ENCODE data around the gene GSK3B.
"Not testable (repeated sequence)": the region's sequence is repeated elsewhere in the genome, so short reads cannot be mapped to it uniquely, and the experiment has no call there.

The GSK3B gene

DNA sequence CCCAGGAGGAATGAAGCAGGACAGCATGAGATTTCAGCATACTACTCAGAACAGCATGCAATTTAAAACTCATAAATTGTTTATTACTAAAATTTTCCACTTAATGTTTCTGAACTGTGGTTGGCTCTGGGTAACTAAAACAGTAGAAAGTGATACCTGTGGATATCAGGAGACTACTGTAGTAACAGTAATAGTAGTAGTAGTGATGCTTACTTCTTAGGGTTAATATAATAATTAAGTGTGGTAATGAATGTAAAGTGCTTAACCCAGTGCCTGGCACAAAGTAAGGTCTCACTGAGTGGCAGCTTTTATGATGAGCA is 195.1 kb downstream of the GSK3B start:
- no peak overlapping the region for H3K4me3 ChIP-seq
- no peak overlapping the region for H3K27ac ChIP-seq

DNA sequence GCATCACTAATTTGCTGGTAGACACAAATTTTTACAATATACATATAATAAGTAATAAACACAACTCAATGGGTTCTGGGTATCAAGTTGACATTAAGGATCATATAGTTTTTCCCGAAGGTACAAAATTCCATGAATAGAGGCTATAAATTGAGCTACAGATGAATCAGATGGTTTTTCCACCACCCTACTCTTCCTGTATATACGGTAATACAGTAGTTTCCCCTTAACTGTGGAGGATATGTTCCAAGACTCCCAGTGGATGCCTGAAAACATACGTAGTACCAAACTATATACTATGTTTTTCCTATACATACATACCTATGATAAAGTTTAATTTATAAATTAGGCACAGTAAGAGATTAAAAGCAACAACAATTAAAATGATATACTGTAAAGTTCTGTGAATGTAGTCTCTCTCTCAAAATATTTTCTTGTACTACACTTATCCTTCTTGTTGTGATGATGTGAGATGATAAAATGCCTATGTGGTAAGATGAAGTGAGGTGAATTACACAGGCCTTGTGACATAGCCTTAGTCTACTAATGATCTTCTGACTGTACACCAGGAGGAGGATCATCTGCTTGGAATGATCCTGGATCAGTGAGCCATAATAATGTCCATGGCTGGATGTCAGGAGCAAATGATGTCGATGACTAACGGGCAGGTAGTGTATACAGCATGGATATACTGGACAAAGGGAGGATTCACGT is 195.6 kb downstream of the GSK3B start:
- H3K27ac ChIP-seq = no peak overlapping the region
- no peak overlapping the region for H3K4me3 ChIP-seq

DNA sequence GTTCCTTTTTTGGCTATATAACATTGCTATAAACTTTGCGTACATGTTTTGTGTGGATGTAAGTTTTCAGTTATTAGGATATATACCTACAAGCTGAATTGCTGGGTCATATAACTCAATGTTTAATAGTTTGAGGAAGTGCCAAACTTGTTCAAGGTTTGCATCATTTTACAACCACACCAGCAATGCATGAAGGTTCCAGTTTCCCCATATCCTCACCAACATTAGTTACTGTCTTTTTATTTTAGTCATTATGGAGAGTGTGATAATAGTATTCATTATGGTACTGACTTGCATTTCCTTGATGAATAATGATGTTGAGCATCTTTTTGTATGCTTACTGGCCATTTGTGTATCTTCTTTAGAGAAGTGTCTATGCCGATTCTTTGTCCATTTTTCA is 200.1 kb downstream of the GSK3B start:
- Histone ChIP-seq H3K4me3 (no peak overlapping the region), H3K27ac (no peak overlapping the region)

DNA sequence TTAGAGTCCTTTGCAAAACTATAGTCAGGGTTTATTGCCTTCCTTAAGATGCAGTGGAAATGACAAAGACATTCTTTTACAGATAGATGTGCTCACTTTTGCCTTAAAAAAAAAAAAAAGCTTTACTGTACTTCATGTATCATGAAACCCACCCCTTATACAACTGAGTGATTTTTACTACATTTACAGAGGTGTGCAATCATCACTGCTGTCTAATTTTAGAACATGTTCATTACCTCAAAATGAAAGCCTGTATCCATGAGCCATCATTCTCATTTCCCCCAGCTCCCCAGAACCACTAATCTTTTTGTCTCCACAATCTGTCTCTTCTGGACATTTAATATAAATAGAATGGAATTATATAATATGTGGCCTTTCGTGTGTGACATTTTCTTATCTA is 200.5 kb downstream of the GSK3B start:
- H3K27ac ChIP-seq = no peak overlapping the region
- H3K4me3 ChIP-seq = no peak overlapping the region

- Histone ChIP-seq H3K27ac (no peak overlapping the region), H3K4me3 (no peak overlapping the region)
These were observed 202.1 kb downstream of the GSK3B start for GRCh38 chr3:119891944-119892721.

DNA sequence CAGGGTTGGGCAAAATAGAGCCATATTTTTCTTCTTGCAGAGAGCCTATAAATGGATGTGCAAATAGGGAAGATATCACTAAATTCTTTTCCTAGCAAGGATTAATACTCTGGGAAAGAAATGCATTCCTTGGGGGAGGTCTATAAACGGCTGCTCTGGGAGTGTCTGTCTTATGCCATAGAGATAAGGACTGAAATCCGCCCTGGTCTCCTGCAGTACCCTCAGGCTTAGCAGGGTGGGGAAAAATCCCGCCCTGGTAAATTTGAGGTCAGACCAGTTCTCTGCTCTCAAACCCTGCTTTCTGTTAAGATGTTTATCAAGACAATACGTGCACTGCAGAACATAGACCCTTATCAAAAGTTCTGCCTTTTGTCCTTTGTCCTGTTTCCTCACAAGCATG is 205.6 kb downstream of the GSK3B start:
- not testable (repeated sequence) for H3K4me3 ChIP-seq, H3K27ac ChIP-seq

- H3K4me3 ChIP-seq = no peak overlapping the region
- no peak overlapping the region for H3K27ac ChIP-seq
These were observed 208.3 kb downstream of the GSK3B start for GRCh38 chr3:119885746-119886530.

GRCh38 chr3:119884161-119884557 is 210.1 kb downstream of the GSK3B start:
- Histone ChIP-seq H3K4me3 (no peak overlapping the region), H3K27ac (no peak overlapping the region)

GRCh38 chr3:119883461-119884160 is 210.6 kb downstream of the GSK3B start:
- Histone ChIP-seq H3K4me3 (no peak overlapping the region), H3K27ac (no peak overlapping the region)

- Histone ChIP-seq H3K27ac (no peak overlapping the region), H3K4me3 (no peak overlapping the region)
These were observed 213.3 kb downstream of the GSK3B start for GRCh38 chr3:119880966-119881365.

DNA sequence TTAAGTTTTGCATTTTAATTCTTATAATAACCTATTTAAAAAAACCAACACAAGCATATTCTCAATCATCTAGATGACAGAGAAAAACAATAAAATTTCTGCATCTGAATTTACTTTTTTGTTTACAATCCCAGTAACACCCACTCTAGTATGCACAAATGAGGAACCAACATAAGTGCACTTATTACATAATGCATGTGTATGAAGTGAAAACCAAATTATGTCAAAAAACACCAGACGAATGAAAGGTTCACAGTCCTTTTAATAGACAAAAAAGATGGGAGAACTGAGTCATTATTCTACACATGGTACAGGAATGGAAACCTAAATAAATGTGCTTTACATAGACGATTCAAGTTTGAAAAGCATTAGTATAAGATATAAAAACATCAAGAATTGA is 220.6 kb downstream of the GSK3B start:
- Histone ChIP-seq H3K27ac (no peak overlapping the region), H3K4me3 (no peak overlapping the region)

DNA sequence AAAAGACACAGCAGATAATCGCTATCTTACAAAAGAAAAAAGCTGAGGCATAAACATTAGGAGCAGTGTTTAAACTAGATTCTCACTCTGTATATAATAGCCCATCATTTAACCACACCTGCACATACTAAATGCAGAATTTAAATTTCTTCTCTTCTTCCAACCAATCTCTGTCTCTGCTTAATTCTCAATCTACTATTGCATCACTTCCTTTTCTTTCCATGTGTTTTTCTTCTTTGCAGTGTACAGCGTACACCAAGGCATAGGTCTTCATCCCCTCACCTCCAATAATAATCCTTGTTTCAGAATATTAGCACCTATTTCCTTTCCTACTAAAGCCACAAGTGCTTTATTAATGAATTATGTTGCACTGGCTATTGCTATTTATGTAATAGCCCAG is 221.5 kb downstream of the GSK3B start:
- Histone ChIP-seq H3K4me3 (no peak overlapping the region), H3K27ac (no peak overlapping the region)

- Histone ChIP-seq H3K27ac (no peak overlapping the region), H3K4me3 (no peak overlapping the region)
These were observed 222.7 kb downstream of the GSK3B start for GRCh38 chr3:119871571-119871970.

DNA sequence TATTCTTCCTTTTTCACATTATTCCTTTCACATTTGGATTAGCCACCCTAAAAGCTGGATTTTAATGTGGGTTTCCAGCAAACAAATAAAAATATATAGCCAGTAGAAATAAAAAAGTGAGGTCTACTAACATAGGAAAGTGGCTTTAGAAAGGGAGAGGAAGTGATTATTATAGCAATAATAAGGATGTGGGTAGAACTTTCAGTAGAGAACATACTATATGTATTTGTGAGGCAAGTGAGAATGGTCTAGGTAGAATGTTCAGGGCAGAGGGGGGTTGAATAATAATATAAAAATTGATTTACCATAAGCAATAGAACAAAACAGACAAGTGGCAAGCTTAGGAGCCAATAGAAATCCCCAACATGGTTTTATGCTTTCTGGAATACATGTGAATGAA is 223.7 kb downstream of the GSK3B start:
- Histone ChIP-seq H3K4me3 (no peak overlapping the region), H3K27ac (no peak overlapping the region)

DNA sequence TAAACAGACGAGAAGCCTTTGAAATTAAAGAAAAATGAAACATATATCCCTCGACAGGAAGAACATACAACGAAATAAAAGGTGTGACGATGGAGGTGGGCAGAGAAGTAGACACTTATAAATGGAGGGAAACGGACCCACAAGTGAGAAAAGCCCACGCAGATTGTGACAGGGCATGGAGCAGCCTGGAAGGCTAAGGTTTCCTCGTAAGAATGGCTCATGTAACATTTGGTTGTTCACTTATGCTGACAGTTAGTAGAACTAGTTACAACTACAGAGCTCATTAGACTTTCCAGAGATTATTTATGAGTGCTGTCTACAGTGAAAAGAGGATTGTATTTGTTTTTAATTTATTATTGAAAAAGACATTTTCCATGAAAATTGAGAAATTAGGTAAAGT is 229.8 kb downstream of the GSK3B start:
- Histone ChIP-seq H3K27ac (no peak overlapping the region), H3K4me3 (no peak overlapping the region)

GRCh38 chr3:119862616-119863015 is 231.6 kb downstream of the GSK3B start:
- Histone ChIP-seq H3K4me3 (no peak overlapping the region), H3K27ac (no peak overlapping the region)

DNA sequence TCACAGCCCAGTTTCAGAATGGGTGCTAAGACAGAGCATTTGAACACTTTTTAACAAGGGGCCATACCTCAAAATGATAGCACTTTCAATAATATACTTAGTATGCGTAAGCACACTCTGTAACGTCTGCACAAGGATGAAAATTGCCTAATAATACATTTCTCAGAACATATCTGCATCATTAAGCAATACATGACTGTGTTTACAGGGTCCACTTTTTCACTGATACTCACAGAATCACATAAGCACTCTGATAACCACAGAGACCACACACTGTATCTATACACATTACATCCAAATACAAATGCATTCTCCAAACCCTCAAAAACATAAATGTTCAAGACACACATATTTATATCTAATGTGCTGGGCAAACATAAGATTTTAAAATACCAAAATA is 232.6 kb downstream of the GSK3B start:
- Histone ChIP-seq H3K27ac (no peak overlapping the region), H3K4me3 (no peak overlapping the region)

GRCh38 chr3:119859728-119860127 is 234.5 kb downstream of the GSK3B start:
- no peak overlapping the region for H3K27ac ChIP-seq
- no peak overlapping the region for H3K4me3 ChIP-seq

DNA sequence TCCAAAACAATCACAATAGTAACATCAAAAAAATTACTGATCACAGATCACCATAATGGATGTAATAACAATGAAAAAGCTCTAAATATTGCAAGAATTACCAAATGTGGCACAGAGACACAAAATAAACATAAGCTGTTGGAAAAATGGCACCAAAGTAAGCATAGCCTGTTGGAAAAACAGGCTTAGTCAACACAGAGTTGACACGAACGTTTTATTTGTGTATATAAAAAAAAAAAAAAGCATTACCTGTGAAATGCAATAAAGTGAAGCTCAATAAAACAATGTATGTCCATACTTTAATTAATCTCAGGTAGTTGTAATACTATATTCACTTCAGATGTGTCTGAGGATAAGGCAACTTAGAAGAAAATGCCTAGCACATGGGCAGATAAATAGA is 235.3 kb downstream of the GSK3B start:
- no peak overlapping the region for H3K27ac ChIP-seq
- no peak overlapping the region for H3K4me3 ChIP-seq

GRCh38 chr3:119856695-119857094 is 237.6 kb downstream of the GSK3B start:
- no peak overlapping the region for H3K27ac ChIP-seq
- H3K4me3 ChIP-seq = no peak overlapping the region

Measured in skin epidermis (tissue), 12 donors.